ENCODE results near the gene FOXD3. TPM values are rescaled to one million over a fixed set of nuclear protein-coding genes. Genes with fewer than 3 reads are reported as not detected.

FOXD3 gene
- not detected in 2 replicates for total RNA-seq

DNA sequence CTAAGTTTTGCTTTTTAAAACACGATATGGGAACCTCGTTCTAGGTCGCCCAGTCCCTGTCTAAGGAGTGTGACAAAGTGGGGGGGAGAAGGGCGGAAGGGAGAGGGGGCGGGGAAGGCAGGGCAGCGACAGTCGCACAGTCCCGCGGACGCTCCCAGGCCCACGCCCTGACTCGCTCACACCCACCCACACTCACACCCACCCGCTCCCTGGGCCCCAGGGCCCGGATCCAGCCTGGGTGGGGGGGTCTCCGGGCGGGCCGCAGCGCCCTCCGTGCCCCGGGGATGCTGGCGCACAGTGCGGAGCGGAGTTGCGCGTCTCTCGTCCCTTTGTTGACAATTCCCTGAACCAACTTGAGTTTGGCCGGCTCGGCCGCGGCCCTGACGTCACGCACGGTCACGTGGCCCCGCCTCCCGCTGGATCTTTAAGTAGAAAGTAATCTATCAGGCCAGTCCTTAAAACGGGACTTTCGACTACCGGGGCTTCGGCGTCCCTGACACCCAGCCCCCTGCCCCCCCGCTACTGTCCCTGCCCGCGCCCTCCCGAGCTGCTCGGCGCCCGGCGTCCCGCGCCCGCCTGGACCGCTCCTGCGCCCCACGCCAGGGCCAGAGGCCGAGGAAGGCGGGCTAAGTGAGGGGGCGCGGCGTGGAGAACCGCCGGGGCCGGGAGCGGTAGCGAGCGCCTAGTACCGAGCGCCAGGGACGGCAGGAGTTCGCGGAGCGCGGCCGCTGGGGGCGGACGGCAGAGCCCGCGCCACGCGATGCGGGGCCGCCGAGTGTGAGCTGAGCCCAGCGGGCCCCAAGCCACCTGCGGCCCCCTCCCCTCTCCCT lies at the start of gene FOXD3:
FOXD3 (plus strand) TSS at position 454 of the 830 bp plus-strand sequence. CDS start 492 bp downstream, outside the sequence.

DNA sequence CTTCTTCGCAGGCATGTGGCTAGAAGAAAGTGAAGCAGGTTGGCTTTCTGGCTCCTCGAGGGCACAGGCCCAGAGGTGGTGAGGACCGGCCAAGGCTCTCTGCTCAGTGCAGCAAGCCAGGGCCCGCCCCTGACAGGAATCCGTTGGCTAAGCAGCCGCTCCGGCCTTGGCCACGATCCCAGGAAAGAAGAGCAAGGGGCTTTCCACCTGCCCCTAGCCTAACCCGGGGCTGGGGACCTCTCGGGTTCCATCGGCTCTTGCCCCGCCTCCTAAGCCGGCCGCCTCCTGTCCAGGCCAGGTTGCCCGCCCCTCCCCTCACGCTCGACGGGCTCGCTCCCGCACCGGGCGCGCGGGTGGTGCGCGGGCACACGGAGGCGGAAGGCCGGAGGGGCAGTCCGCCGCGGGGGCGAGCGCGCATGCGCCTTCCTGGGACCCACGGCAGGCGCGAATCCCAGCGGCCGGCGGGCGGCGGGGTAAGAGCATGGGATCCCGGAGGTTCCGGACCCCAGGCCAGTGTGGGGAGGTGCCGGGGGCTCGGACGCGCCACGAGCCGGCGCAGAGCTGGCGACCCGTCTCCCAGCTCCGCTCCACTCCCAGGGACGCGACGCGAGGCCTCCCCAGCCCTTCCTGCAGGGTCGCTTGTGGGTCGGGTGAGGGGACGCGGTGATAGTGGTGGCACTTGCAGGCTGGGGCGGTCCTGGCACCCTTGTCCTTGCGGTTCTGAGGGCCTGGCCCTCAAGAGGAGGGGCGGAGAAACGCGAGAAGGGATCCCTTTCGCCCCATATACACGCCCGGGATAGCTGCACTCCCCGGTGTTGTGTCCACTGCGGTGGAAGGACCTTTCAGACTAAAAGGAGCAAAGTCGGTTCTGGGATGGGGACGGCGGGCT lies 45.1 kb downstream of the FOXD3 start, which contains the start of gene ALG6:
ALG6 (plus strand) TSS at position 413 of the 889 bp plus-strand sequence. CDS start 3,351 bp downstream, outside the sequence.

Other genes starting within 250 kb of the FOXD3 start
- 11.7 and 14.1 TPM in 2 replicates for gene ALG6, start 45.1 kb downstream of the FOXD3 start, total RNA-seq
- gene ITGB3BP, start 200.7 kb downstream of the FOXD3 start, total RNA-seq: 11.5 and 33.5 TPM in 2 replicates
- gene EFCAB7, start 201.0 kb downstream of the FOXD3 start, total RNA-seq: 3.9 and 6.3 TPM in 2 replicates